SK-N-MC (cell line): ENCODE measurements around the gene CRISPLD2.
"Not testable (repeated sequence)": the region's sequence is repeated elsewhere in the genome, so short reads cannot be mapped to it uniquely, and the experiment has no call there.

ENCODE experiments used
- DNase-seq: peaks from one replicate; pipeline ENCODE4 v3.0.0-alpha.2; 2011; ENCODE audit warnings: low read depth, low spot score
- H3K27ac ChIP-seq: fragments of 200-600 bp; sonication (generic); 2 replicates; pipeline ENCODE4 v1.5.1; 2016; ENCODE audit warnings: mixed run types
- H3K36me3 ChIP-seq: fragments of 200-600 bp; sonication (generic); 2 replicates; pipeline ENCODE4 v1.6.1; 2017; ENCODE audit warnings: antibody characterized with exemption, low read length, mixed read lengths; ENCODE audit not compliant: insufficient read depth
- H3K4me3 ChIP-seq: fragments of 200-600 bp; sonication (generic); 2 replicates; pipeline ENCODE4 v1.5.1; 2016
- H3K9ac ChIP-seq: fragments of 200-600 bp; sonication (generic); 2 replicates; pipeline ENCODE4 v1.8.0; 2017; ENCODE audit warnings: mixed run types, mixed read lengths; ENCODE audit not compliant: insufficient read length
- H3K9me3 ChIP-seq: fragments of 200-600 bp; sonication (generic); 2 replicates; pipeline ENCODE4 v1.6.1; 2017; ENCODE audit warnings: low read depth, mild to moderate bottlenecking, antibody characterized with exemption, low read length, moderate library complexity, mixed read lengths
- EZH2 ChIP-seq: fragments of 200-600 bp; sonication (generic); IDR thresholded peaks from one replicate; pipeline ENCODE4 v1.6.1; 2017; ENCODE audit warnings: antibody characterized with exemption
- FOXP2 ChIP-seq: optimal IDR thresholded peaks from 2 replicates; pipeline ENCODE3; 2011; ENCODE audit warnings: mild to moderate bottlenecking, moderate library complexity; ENCODE audit not compliant: insufficient read depth; ENCODE audit errors: extremely low read length, control extremely low read depth
- POLR2AphosphoS5 ChIP-seq: IDR thresholded peaks from 2 replicates; pipeline ENCODE4 v1.6.1; 2012; ENCODE audit warnings: mild to moderate bottlenecking, low read depth, low read length, borderline replicate concordance

Gene CRISPLD2

DNA sequence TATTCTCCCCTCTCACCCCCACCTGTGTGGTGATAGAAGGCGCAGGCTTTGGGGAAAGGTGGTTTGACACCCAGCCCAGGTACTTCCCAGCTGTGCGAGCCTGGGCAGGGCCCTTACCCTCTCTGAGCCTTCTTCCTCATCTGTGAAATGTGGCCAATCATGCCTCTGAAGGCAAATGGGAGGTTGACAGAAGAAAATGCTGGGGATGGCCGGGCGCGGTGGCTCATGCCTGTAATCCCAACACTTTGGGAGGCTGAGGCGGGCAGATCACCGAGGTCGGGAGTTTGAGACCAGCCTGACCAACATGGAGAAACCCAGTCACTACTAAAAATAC, 43.7 kb downstream of the CRISPLD2 start:
- Histone ChIP-seq H3K9ac (no peak overlapping the region), H3K27ac (no peak overlapping the region), H3K4me3 (no peak overlapping the region), H3K36me3 (no peaks in the 10 kb centered on the region), H3K9me3 (no peaks in the 10 kb centered on the region)
- no peak for TF ChIP-seq FOXP2
- no peak for TF ChIP-seq EZH2
- TF ChIP-seq POLR2AphosphoS5: no peak
- DNase-seq: no peak

DNA sequence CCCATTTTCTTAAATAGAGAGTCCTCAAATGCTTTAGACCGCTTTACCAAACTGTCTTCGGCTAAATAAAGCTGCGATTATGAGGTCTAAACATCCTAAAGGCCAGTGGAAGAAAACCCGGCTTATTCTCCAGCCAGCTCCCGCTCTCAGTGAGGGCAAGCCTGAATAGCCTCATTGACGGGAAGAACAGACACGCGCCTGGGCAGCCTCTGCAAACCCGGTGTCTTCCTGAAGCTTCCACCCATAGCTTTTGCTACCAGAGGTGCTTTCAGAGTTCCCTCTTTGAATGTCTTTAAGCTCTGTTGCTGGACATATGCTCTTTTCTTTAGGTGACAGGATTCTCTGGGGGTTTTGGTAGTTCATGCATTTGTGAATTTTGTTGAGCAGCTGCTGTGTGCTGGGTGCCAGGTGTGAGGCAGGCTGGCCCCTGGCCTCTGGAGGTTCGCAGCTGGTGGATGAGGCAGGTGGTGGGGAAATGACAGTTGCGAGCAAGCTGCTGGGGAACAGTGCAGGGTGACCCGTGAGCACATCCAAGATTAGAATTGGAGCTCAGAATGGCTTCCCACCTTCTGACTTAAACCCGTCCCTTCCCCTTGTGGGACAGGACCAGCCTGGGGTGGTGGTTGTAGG, 44.7 kb downstream of the CRISPLD2 start:
- Histone ChIP-seq H3K27ac (no peak overlapping the region), H3K9ac (no peak overlapping the region), H3K9me3 (no peaks in the 10 kb centered on the region), H3K36me3 (no peaks in the 10 kb centered on the region), H3K4me3 (no peak overlapping the region)
- no peak for DNase-seq
- no peak for TF ChIP-seq EZH2
- no peak for TF ChIP-seq POLR2AphosphoS5
- no peak for TF ChIP-seq FOXP2

DNA sequence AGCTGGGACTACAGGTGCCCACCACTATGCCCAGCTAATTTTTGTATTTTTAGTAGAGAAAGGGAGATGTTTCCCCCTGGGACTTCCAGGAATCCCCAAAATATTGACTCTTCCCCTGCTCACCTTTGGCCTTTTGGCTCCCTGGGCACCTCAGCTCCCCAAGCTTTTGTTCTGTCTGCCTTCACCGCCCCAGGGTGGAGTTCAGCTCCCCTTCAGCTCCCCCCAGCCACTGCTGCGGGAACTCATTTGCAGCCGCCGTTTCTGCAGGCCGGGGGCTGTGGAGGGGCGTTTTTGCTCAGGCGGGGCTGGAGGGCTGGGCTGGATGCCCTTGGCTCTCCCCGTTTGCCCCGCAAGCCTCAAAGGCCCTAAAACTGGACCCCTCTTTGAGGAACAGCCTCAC, 47.9 kb downstream of the CRISPLD2 start:
- no peak for DNase-seq
- TF ChIP-seq EZH2: no peak
- TF ChIP-seq POLR2AphosphoS5: no peak
- TF ChIP-seq FOXP2: no peak
- H3K27ac ChIP-seq: no peak overlapping the region
- H3K36me3 ChIP-seq: no peaks in the 10 kb centered on the region
- no peaks in the 10 kb centered on the region for H3K9me3 ChIP-seq
- no peak overlapping the region for H3K9ac ChIP-seq
- H3K4me3 ChIP-seq: no peak overlapping the region

DNA sequence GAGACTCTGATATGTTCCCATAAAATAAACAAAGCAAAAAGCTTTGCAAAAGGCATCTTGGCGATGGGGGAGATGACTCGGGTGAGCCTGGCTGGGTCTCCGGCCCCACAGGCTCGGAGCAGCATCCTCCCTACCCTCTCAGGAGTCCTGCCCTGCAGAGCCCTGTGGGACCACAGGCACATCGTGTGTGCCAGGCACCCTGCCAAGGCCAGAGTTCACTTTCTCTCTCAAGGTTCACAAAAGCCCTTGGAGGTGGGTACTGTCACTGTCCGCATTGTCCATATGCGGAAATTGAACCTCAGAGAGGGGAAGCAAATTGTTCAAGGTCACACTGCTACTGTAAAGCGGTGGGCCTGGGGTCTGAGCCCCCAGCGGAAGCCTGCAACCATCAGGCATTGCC, 48.5 kb downstream of the CRISPLD2 start:
- no peaks in the 10 kb centered on the region for H3K9me3 ChIP-seq
- H3K36me3 ChIP-seq: no peaks in the 10 kb centered on the region
- H3K9ac ChIP-seq: no peak overlapping the region
- no peak for TF ChIP-seq EZH2
- no peak for TF ChIP-seq FOXP2
- TF ChIP-seq POLR2AphosphoS5: no peak
- no peak for DNase-seq
- H3K27ac ChIP-seq: no peak overlapping the region
- H3K4me3 ChIP-seq: no peak overlapping the region

DNA sequence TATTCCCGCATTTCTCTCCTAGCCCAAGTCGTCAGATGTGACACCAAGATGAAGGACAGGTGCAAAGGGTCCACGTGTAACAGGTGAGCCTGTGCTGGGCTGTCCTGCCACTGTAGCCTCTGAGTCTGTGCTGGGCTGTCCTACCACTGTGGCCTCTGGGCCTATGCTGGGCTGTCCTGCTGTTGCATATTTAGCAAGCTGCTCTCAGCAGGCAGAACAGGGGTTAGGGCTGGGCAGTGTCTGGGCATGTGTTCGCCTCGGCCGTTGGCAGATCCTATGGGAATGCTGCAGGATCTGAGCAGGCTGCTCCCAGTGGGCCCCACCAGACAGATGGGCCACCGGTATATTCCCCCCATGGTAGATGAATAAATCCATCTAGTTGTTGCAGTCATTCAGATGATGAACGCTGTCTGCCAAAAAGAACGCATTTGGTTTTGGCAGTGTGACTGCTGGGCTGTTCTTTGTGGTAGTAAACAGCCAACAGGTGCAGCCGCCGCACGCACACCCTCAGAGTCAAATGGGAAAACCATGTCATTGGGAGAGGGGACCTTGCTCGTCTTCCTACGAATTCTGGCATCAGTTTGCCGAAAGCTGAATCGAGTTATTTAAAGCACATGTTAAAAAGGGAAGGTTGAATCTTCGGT, 49.2 kb downstream of the CRISPLD2 start:
- Histone ChIP-seq H3K4me3 (no peak overlapping the region), H3K36me3 (no peaks in the 10 kb centered on the region), H3K27ac (no peak overlapping the region), H3K9me3 (no peaks in the 10 kb centered on the region), H3K9ac (no peak overlapping the region)
- no peak for DNase-seq
- TF ChIP-seq POLR2AphosphoS5: no peak
- no peak for TF ChIP-seq EZH2
- TF ChIP-seq FOXP2: no peak

DNA sequence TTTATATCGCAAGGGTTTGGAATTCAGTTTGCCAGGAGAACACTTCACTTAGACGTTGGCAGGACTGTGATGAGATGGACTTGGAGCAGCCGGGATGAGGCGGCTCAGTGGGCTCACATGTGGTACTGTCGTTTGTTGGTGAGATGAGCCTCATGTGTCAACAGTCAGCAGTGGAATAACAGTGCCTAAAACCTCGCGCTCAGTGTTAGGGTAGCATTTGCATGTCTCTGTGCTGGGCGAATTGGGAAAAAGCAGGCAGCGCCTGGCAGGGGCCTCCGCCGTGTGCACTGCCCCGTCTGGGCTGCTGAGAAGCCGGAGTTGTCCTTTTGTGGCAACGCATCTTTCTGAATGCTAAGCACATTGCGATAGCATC, 49.7 kb downstream of the CRISPLD2 start:
- DNase-seq: no peak
- no peak overlapping the region for H3K4me3 ChIP-seq
- no peak overlapping the region for H3K27ac ChIP-seq
- TF ChIP-seq EZH2 (no peak), POLR2AphosphoS5 (no peak), FOXP2 (no peak)
- no peaks in the 10 kb centered on the region for H3K36me3 ChIP-seq
- no peak overlapping the region for H3K9ac ChIP-seq
- no peaks in the 10 kb centered on the region for H3K9me3 ChIP-seq

DNA sequence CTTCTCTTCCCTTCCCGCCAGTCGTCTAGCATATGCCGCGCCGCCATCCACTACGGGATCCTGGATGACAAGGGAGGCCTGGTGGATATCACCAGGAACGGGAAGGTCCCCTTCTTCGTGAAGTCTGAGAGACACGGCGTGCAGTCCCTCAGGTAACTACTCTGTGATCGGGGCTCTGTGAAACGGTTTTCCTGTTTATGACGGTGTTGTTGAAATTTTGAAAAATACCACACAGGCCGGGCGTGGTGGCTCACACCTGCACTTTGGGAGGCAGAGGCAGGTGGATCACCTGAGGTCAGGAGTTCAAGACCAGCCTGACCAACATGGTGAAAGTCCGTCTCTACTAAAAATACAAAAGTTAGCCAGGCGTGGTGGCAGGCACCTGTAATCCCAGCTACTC, 53.2 kb downstream of the CRISPLD2 start:
- not testable (repeated sequence) for DNase-seq, H3K9me3 ChIP-seq, H3K36me3 ChIP-seq, H3K4me3 ChIP-seq, H3K27ac ChIP-seq, H3K9ac ChIP-seq

DNA sequence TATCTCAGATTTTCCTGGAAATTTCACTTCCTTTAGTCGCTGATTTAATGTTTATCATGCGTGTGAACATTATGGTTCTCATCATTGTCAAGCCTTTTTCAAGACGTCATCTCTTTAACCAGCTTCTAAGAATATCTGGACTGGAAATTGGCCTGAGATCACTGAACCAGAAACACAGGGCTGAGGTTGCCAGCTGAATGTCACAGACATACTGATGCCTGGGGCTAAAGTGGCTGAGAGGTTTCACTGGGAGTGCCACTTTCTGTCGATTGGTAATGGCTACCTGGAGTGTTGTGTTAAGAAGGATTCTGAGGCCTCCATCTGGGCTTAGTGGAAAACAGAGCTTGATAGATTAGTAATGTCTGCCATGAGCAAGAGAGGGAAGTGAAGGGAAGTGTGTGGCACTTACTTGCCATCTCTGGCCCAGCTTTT, 54.2 kb downstream of the CRISPLD2 start:
- Histone ChIP-seq H3K9ac (no peak overlapping the region), H3K36me3 (no peaks in the 10 kb centered on the region), H3K9me3 (no peaks in the 10 kb centered on the region), H3K27ac (no peak overlapping the region), H3K4me3 (no peak overlapping the region)
- TF ChIP-seq POLR2AphosphoS5 (no peak), EZH2 (no peak), FOXP2 (no peak)
- no peak for DNase-seq

DNA sequence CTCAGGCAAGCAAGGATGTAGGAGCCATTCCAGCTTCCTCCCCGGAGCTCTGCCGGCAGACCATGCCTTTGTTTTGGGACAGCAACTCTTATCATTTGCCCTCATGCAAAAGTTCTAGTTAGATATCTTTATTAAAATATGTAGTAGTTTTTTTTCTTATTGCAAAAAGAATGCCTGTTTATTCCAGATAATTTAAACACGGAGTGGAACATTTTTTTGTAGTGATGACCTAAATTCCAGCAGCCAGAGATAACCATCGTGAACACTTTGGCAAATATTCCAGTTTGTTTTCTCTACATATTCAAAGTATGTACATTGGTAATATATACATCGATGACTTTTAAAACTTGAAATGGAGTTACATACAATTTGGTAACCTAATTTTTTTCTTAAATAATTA, 54.8 kb downstream of the CRISPLD2 start:
- DNase-seq: no peak
- H3K36me3 ChIP-seq: no peaks in the 10 kb centered on the region
- no peaks in the 10 kb centered on the region for H3K9me3 ChIP-seq
- H3K27ac ChIP-seq: no peak overlapping the region
- no peak overlapping the region for H3K9ac ChIP-seq
- no peak for TF ChIP-seq EZH2
- TF ChIP-seq FOXP2: no peak
- no peak for TF ChIP-seq POLR2AphosphoS5
- no peak overlapping the region for H3K4me3 ChIP-seq
